Neutrophil (primary cell): ENCODE results near the gene CACNA1D.

Experiments
- H3K27ac ChIP-seq: fragments of 200-600 bp; sonication (generic); 2 replicates; pipeline ENCODE4 v1.5.1; 2016; ENCODE audit warnings: mild to moderate bottlenecking, moderate library complexity
- H3K27me3 ChIP-seq: fragments of 200-600 bp; sonication (generic); 2 replicates; pipeline ENCODE4 v1.6.0; 2016; ENCODE audit warnings: mild to moderate bottlenecking
- H3K36me3 ChIP-seq: fragments of 200-600 bp; sonication (generic); 2 replicates; pipeline ENCODE4 v1.5.1; 2017
- H3K4me1 ChIP-seq, 2 experiments: fragments of 200-600 bp in 1 of 2; sonication (generic) in 1 of 2; 1 replicate in 1 of 2; 2 replicates in 1 of 2; pipeline versions ENCODE4 v1.5.1 to v1.6.1; 2013 to 2016; ENCODE audit warnings: low read depth in 1 of 2, low read length in 1 of 2, mild to moderate bottlenecking in 1 of 2, moderate library complexity in 1 of 2; ENCODE audit not compliant: control insufficient read depth in 1 of 2, insufficient read depth in 1 of 2
- H3K4me3 ChIP-seq, 2 experiments: fragments of 200-600 bp in 1 of 2; sonication (generic) in 1 of 2; 1 replicate in 1 of 2; 2 replicates in 1 of 2; pipeline ENCODE4 v1.5.1; 2013 to 2016; ENCODE audit warnings: low read depth in 1 of 2, low read length in 1 of 2, mild to moderate bottlenecking in 1 of 2, moderate library complexity in 1 of 2
- H3K9me3 ChIP-seq: fragments of 200-600 bp; sonication (generic); 2 replicates; pipeline ENCODE4 v1.5.1; 2016
- CTCF ChIP-seq: fragments of 200-600 bp; sonication (generic); IDR thresholded peaks from 2 replicates; pipeline ENCODE4 v1.5.1; 2016; ENCODE audit warnings: antibody characterized with exemption

The CACNA1D gene

GRCh38 chr3:53672981-53673380 is 178.6 kb downstream of the CACNA1D start:
- H3K27ac ChIP-seq = no peak overlapping the region
- H3K9me3 ChIP-seq = no peaks in the 10 kb centered on the region
- peaks cover 20% of the 10 kb centered on the region for H3K27me3 ChIP-seq
- no peak overlapping the region for H3K4me3 ChIP-seq
- H3K36me3 ChIP-seq = no peaks in the 10 kb centered on the region
- no peaks in the 10 kb centered on the region for H3K4me1 ChIP-seq
- TF ChIP-seq CTCF = no peak

GRCh38 chr3:53673722-53674350 is 179.4 kb downstream of the CACNA1D start:
- Histone ChIP-seq H3K9me3 (no peaks in the 10 kb centered on the region), H3K36me3 (no peaks in the 10 kb centered on the region), H3K27me3 (peaks cover 27% of the 10 kb centered on the region), H3K4me3 (no peak overlapping the region), H3K27ac (no peak overlapping the region), H3K4me1 (no peaks in the 10 kb centered on the region)
- TF ChIP-seq CTCF = no peak

- Histone ChIP-seq H3K36me3 (no peaks in the 10 kb centered on the region), H3K9me3 (no peaks in the 10 kb centered on the region), H3K27ac (no peak overlapping the region), H3K27me3 (peaks cover 26% of the 10 kb centered on the region), H3K4me1 (no peaks in the 10 kb centered on the region), H3K4me3 (no peak overlapping the region)
- TF ChIP-seq CTCF = no peak
Measured at GRCh38 chr3:53674582-53674981, 180.2 kb downstream of the CACNA1D start.

GRCh38 chr3:53675022-53675697 is 180.7 kb downstream of the CACNA1D start:
- Histone ChIP-seq H3K27me3 (peaks cover 31% of the 10 kb centered on the region), H3K4me1 (no peaks in the 10 kb centered on the region), H3K4me3 (no peak overlapping the region), H3K9me3 (no peaks in the 10 kb centered on the region), H3K36me3 (no peaks in the 10 kb centered on the region), H3K27ac (no peak overlapping the region)
- no peak for TF ChIP-seq CTCF

- Histone ChIP-seq H3K27me3 (peaks cover 39% of the 10 kb centered on the region), H3K36me3 (no peaks in the 10 kb centered on the region), H3K27ac (no peak overlapping the region), H3K9me3 (no peaks in the 10 kb centered on the region), H3K4me3 (no peak overlapping the region), H3K4me1 (no peaks in the 10 kb centered on the region)
- TF ChIP-seq CTCF = no peak
Measured at GRCh38 chr3:53675942-53676341, 181.5 kb downstream of the CACNA1D start.
